HEK293T (cell line): ENCODE measurements around the gene TNRC6C.

Experiments
- CTCF ChIA-PET: fragments of 350-600 bp; formaldehyde crosslinking; extraction: SDS; loops from one replicate; lab custom pipeline; 2021; ENCODE audit warnings: antibody characterized with exemption, inconsistent platforms; lab: Yijun Ruan, JAX
- POLR2A ChIA-PET: fragments of 350-600 bp; formaldehyde crosslinking; extraction: SDS; loops from one replicate; lab custom pipeline; 2020; ENCODE audit warnings: antibody characterized with exemption, inconsistent platforms; lab: Yijun Ruan, JAX
- DNase-seq: peaks from one replicate; pipeline ENCODE4 v3.0.0; 2012; ENCODE audit warnings: mixed read lengths; ENCODE audit errors: extremely low spot score
- ARNT ChIP-seq: fragments of 450-650 bp; IDR thresholded peaks from 2 replicates; pipeline ENCODE4 v1.6.1; 2017; ENCODE audit warnings: mild to moderate bottlenecking
- BHLHE40 ChIP-seq: fragments of 450-650 bp; IDR thresholded peaks from 2 replicates; pipeline ENCODE4 v1.6.1; 2016; ENCODE audit warnings: mild to moderate bottlenecking, moderate library complexity, borderline replicate concordance
- CTBP1 ChIP-seq: fragments of 450-650 bp; IDR thresholded peaks from 2 replicates; pipeline ENCODE4 v1.6.1; 2016; ENCODE audit warnings: borderline replicate concordance
- ELF4 ChIP-seq: fragments of 450-650 bp; IDR thresholded peaks from 2 replicates; pipeline ENCODE4 v1.6.1; 2017; ENCODE audit warnings: antibody characterized with exemption
- FOXA1 ChIP-seq: fragments of 450-650 bp; IDR thresholded peaks from 2 replicates; pipeline ENCODE4 v1.6.1; 2016; ENCODE audit warnings: mild to moderate bottlenecking
- FOXK2 ChIP-seq: fragments of 450-650 bp; IDR thresholded peaks from 2 replicates; pipeline ENCODE4 v1.6.1; 2016; ENCODE audit warnings: mild to moderate bottlenecking
- FOXM1 ChIP-seq: fragments of 450-650 bp; IDR thresholded peaks from 2 replicates; pipeline ENCODE4 v1.6.1; 2017; ENCODE audit warnings: mild to moderate bottlenecking, borderline replicate concordance
- HDGF ChIP-seq: fragments of 450-650 bp; IDR thresholded peaks from 2 replicates; pipeline ENCODE4 v1.6.1; 2017; ENCODE audit warnings: antibody characterized with exemption, borderline replicate concordance
- L3MBTL2 ChIP-seq: fragments of 450-650 bp; conservative IDR thresholded peaks from 2 replicates; pipeline ENCODE4 v1.6.1; 2016; ENCODE audit warnings: mild to moderate bottlenecking
- LEF1 ChIP-seq: fragments of 450-650 bp; IDR thresholded peaks from 2 replicates; pipeline ENCODE4 v1.6.1; 2017; ENCODE audit warnings: mild to moderate bottlenecking, borderline replicate concordance
- NFRKB ChIP-seq: fragments of 450-650 bp; IDR thresholded peaks from 2 replicates; pipeline ENCODE4 v1.6.1; 2016; ENCODE audit warnings: mild to moderate bottlenecking, moderate library complexity
- PKNOX1 ChIP-seq: fragments of 450-650 bp; IDR thresholded peaks from 2 replicates; pipeline ENCODE4 v1.6.1; 2016
- SP1 ChIP-seq: fragments of 450-650 bp; IDR thresholded peaks from 2 replicates; pipeline ENCODE4 v1.6.1; 2017
- SUZ12 ChIP-seq: fragments of 450-650 bp; IDR thresholded peaks from 2 replicates; pipeline ENCODE4 v1.6.1; 2016; ENCODE audit warnings: mild to moderate bottlenecking
- TARDBP ChIP-seq: fragments of 450-650 bp; IDR thresholded peaks from 2 replicates; pipeline ENCODE4 v1.6.1; 2016
- ZNF384 ChIP-seq: fragments of 450-650 bp; IDR thresholded peaks from 2 replicates; pipeline ENCODE4 v1.6.1; 2016

Gene TNRC6C

GRCh38 chr17:77942112-77942988 is 16.2 kb upstream of the TNRC6C start:
- DNase-seq: no peak
- TF ChIP-seq SP1: no peak
- no peak for TF ChIP-seq FOXM1
- no peak for TF ChIP-seq NFRKB
- TF ChIP-seq SUZ12: no peak
- no peak for TF ChIP-seq CTBP1
- TF ChIP-seq L3MBTL2: no peak
- no peak for TF ChIP-seq FOXK2
- no peak for TF ChIP-seq ELF4
- no peak for TF ChIP-seq HDGF
- no peak for TF ChIP-seq ARNT
- no peak for TF ChIP-seq PKNOX1
- no peak for TF ChIP-seq LEF1
- no peak for TF ChIP-seq ZNF384
- no peak for TF ChIP-seq FOXA1
- no peak for TF ChIP-seq BHLHE40
- no peak for TF ChIP-seq TARDBP
- ChIA-PET CTCF (no interaction called here), POLR2A (no interaction called here)

GRCh38 chr17:77943971-77944370 is 14.5 kb upstream of the TNRC6C start:
- ChIA-PET CTCF (no interaction called here), POLR2A (interaction anchor here (1.3 kb wide), 1 partner anchor 10 kb away, joined by 4 read pairs; no protein-coding TSS in a partner anchor)
- DNase-seq: no peak
- TF ChIP-seq FOXM1: no peak
- TF ChIP-seq L3MBTL2: no peak
- TF ChIP-seq ELF4: no peak
- no peak for TF ChIP-seq NFRKB
- TF ChIP-seq SUZ12: no peak
- no peak for TF ChIP-seq FOXA1
- TF ChIP-seq BHLHE40: no peak
- TF ChIP-seq HDGF: no peak
- TF ChIP-seq LEF1: no peak
- no peak for TF ChIP-seq CTBP1
- no peak for TF ChIP-seq ZNF384
- TF ChIP-seq PKNOX1: no peak
- no peak for TF ChIP-seq TARDBP
- no peak for TF ChIP-seq FOXK2
- no peak for TF ChIP-seq ARNT
- no peak for TF ChIP-seq SP1

GRCh38 chr17:77944390-77945222 is 13.9 kb upstream of the TNRC6C start:
- no peak for DNase-seq
- TF ChIP-seq ELF4 (no peak), HDGF (no peak), NFRKB (no peak), TARDBP (no peak), CTBP1 (no peak), ARNT (no peak), PKNOX1 (no peak), FOXM1 (no peak), FOXK2 (no peak)
- ChIA-PET CTCF (interaction anchor here (0.6 kb wide), 1 partner anchor 196 kb away, joined by 3 read pairs; no protein-coding TSS in a partner anchor), POLR2A (interaction anchor here (1.0 to 1.3 kb wide), 2 partner anchors 10 to 14 kb away, joined by 4 to 5 read pairs; partner anchors contain the start of gene TNRC6C)

- ChIA-PET CTCF (no interaction called here), POLR2A (interaction anchor here (1.2 kb wide), 1 partner anchor 11 kb away, joined by 4 read pairs; the partner anchor contains the start of gene TNRC6C)
- no peak for DNase-seq
- TF ChIP-seq SP1 (no peak), FOXK2 (no peak), NFRKB (no peak), PKNOX1 (no peak), SUZ12 (no peak), LEF1 (no peak), CTBP1 (no peak), FOXM1 (no peak), TARDBP (no peak), FOXA1 (no peak), ZNF384 (no peak), ELF4 (no peak), ARNT (no peak), L3MBTL2 (no peak)
Measured at GRCh38 chr17:77946900-77947645, 11.4 kb upstream of the TNRC6C start.
